Stimulated activated CD8-positive, alpha-beta memory T cell treated with anti-CD3 and anti-CD28 coated beads, Interleukin-7, amount 100 ng/mL, for 1 hour (primary cell): Measurements from ENCODE around the gene OR6C76.

ENCODE experiments used
- DNase-seq, 2 donors: peaks; one replicate each; pipeline ENCODE4 v3.0.0-alpha.2; 2020; ENCODE audit warnings: low read depth in 2 of 2

The OR6C76 gene

DNA sequence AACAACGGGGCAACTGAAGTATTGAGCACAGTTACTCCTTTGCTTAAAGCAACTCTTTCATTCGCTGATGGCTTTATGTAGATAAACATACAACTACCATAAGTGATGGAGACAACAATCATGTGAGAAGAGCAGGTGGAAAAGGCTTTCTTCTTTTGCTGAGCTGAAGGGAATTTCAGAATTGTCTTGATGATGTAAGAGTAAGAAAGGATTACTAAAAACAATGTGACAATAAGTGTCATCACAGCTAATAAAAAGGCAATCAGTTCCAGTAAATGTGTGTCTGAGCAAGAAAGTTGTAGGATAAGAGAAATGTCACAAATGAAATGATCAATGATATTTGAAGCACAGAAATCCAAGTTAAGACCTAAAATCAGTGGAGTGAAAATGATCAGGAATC, 43.2 kb downstream of the OR6C76 start:
- DNase-seq = no peak

DNA sequence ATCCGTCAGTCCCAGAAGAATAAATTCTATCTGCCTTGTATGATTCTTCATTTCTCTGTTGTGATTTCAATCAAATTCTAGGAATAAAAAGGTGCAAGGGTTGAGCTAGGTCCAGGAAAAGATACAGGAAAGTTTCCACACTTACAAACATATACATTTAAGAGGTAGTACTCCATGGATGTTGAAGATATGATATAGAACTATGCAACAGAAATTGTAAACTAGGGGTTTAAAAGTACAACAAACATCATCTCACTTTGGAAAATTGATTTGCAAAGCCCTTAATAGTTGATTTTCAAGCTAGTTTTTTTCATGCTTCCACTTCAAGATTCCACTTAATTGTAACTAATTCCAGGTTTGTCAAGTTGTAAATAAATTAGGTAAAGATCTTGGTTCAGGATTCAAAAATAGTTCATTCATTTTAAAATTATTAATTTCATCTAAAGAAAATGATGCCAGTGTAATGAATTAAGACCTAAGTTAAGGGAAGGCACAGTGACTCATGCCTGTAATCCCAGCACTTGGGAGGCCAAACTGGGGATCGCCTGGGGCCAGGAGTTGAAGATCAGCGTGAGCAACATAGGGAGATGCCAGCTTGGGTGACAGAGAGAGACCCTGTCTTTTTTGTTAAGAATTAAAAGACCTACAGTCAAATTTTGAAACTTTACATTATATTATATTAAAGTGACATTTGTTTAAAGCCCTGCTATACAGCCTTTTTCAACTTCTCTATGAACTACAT, 44.2 kb downstream of the OR6C76 start, which contains the start of gene OR6C70:
OR6C70 (minus strand) TSS at position 51 of the 742 bp plus-strand sequence; CDS start at position 51, 0 bp downstream.
- DNase-seq = no peak

DNA sequence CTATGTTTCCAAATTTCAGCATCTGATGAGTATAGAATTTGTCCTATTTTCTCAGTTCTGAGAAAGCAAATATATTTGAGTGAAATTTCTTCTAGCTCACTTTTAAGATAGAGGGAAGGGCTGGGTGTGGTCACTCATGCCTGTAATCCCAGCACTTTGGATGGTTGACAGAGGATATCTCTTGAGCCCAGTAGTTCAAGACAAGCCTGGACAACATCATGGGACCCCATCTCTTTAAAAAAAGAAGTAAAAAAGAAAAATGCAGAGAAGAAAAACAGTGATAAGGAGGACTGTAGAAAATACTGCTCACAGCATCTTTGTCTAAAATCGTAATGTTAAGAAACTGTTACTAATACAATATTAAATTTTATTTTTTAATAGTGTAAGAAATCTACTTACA, 46.2 kb downstream of the OR6C76 start:
- no peak for DNase-seq
